Endothelial cell of umbilical vein (primary cell): ENCODE results near the gene KRTAP10-2.

Experiments used
- CTCF ChIP-seq, 2 donors: IDR thresholded peaks; 1 replicate in 1 of 2; 2 replicates in 1 of 2; pipeline ENCODE4 v1.5.1; 2011; ENCODE audit warnings: low read length in 2 of 2, mild to moderate bottlenecking in 2 of 2, moderate library complexity in 2 of 2, control low read depth in 1 of 2, inconsistent platforms in 1 of 2, low read depth in 1 of 2; ENCODE audit not compliant: insufficient read depth in 1 of 2; ENCODE audit errors: extremely low read depth in 1 of 2
- EZH2 ChIP-seq: IDR thresholded peaks from 2 replicates; pipeline ENCODE4 v1.6.1; 2012; ENCODE audit warnings: borderline replicate concordance, low read depth, mild to moderate bottlenecking, moderate library complexity, low read length, inconsistent platforms; ENCODE audit not compliant: severe bottlenecking
- FOS ChIP-seq: IDR thresholded peaks from 2 replicates; pipeline ENCODE4 v1.6.1; 2011; ENCODE audit warnings: mild to moderate bottlenecking, low read length, moderate library complexity, borderline replicate concordance; ENCODE audit not compliant: insufficient read depth
- JUN ChIP-seq: IDR thresholded peaks from 2 replicates; pipeline ENCODE4 v1.6.1; 2011; ENCODE audit warnings: borderline replicate concordance, low read depth; ENCODE audit not compliant: insufficient read length, insufficient read depth
- MAX ChIP-seq: IDR thresholded peaks from 2 replicates; pipeline ENCODE4 v1.6.1; 2011; ENCODE audit not compliant: insufficient read depth, insufficient read length
- MYC ChIP-seq: IDR thresholded peaks from one replicate; pipeline ENCODE4 v1.6.1; 2011; ENCODE audit warnings: mild to moderate bottlenecking, low read depth, low read length
- POLR2A ChIP-seq: IDR thresholded peaks from 2 replicates; pipeline ENCODE4 v1.6.1; 2012; ENCODE audit warnings: low read depth, mild to moderate bottlenecking, control low read depth, low read length
- POLR2AphosphoS5 ChIP-seq: IDR thresholded peaks from 2 replicates; pipeline ENCODE4 v1.6.1; 2012; ENCODE audit warnings: low read depth, mild to moderate bottlenecking, control low read depth, low read length, moderate library complexity; ENCODE audit not compliant: insufficient read depth

- no peak for TF ChIP-seq CTCF (IDR thresholded peaks at IDR 0.05; ENCODE audit: extremely low read depth in 1 of 2, insufficient read depth in 1 of 2, low read depth in 1 of 2, low read length in 2 of 2)
- TF ChIP-seq MAX = no peak
- TF ChIP-seq FOS = no peak
- TF ChIP-seq EZH2 = no peak
- TF ChIP-seq POLR2AphosphoS5 = no peak
- no peak for TF ChIP-seq MYC
- TF ChIP-seq POLR2A = no peak
- no peak for TF ChIP-seq JUN
Observed at GRCh38 chr21:44539991-44540666, 11.2 kb downstream of the KRTAP10-2 start, which contains the start of gene KRTAP10-1.
